Activated B cell treated with CpG ODN at 0.5 μM for 24 hours (primary cell): ENCODE results near the gene NR5A1. TPM values are rescaled to one million over a fixed set of nuclear protein-coding genes. Genes with fewer than 3 reads are reported as not detected.

Source experiments
- ATAC-seq: fragments of 200-7000 bp; cut with Tn5 transposase; one replicate; pipeline ENCODE4 v1.10.0; 2021; ENCODE audit warnings: low read depth, mild to moderate bottlenecking, moderate library complexity
- CTCF ChIA-PET: fragments of 350-600 bp; sonication (Branson Sonifier 250); formaldehyde crosslinking; loops from one replicate; lab custom pipeline; 2021; ENCODE audit warnings: antibody characterized with exemption; lab: Charles Lee
- POLR2A ChIA-PET: fragments of 350-600 bp; sonication (Branson Sonifier 250); formaldehyde crosslinking; loops from one replicate; lab custom pipeline; 2021; ENCODE audit warnings: antibody characterized with exemption; lab: Charles Lee
- DNase-seq: peaks from one replicate; pipeline ENCODE4 v3.0.0; 2022
- H3K27ac Mint-ChIP-seq: one replicate; pipeline ENCODE4 v1.8.0; 2020; ENCODE audit warnings: mixed read lengths
- H3K27me3 Mint-ChIP-seq: one replicate; pipeline ENCODE4 v1.8.0; 2021; ENCODE audit warnings: mixed read lengths
- H3K36me3 Mint-ChIP-seq: one replicate; pipeline ENCODE4 v1.8.0; 2021; ENCODE audit warnings: low read depth, mixed read lengths
- H3K4me1 Mint-ChIP-seq: one replicate; pipeline ENCODE4 v1.8.0; 2021; ENCODE audit warnings: mixed read lengths
- H3K4me3 Mint-ChIP-seq: one replicate; pipeline ENCODE4 v1.8.0; 2020; ENCODE audit warnings: mild to moderate bottlenecking, mixed read lengths
- H3K9me3 Mint-ChIP-seq: one replicate; pipeline ENCODE4 v1.8.0; 2020; ENCODE audit warnings: mixed read lengths
- intact Hi-C: fragments of 100-400 bp; cut with micrococcal nuclease; formaldehyde crosslinking; loops from one replicate; pipeline ENCODE4 v1.15.1; 2024
- total RNA-seq: library from RNA; stranded (reverse); gene quantifications from 2 replicates; pipeline ENCODE4 v1.2.3, GENCODE V29; 2022
- TF ChIP-seq, protein P1 (sequence below): fragments of 200-600 bp; IDR thresholded peaks from one replicate; pipeline ENCODE4 v1.8.0; 2022; ENCODE audit warnings: antibody characterized with exemption, mild to moderate bottlenecking

Gene NR5A1
- total RNA-seq, 1 donor from 2014 or later, result not detected

- CTCF ChIA-PET, result no interaction called here
- DNase-seq (no peak), ATAC-seq (no peak)
- POLR2A ChIA-PET, result no interaction called here
- intact Hi-C loops, result no loop called here
- Mint-ChIP-seq H3K4me3 (no peak overlapping the region), H3K27ac (no peak overlapping the region), H3K4me1 (no peaks in the 10 kb centered on the region), H3K27me3 (peaks cover 19% of the 10 kb centered on the region), H3K9me3 (no peaks in the 10 kb centered on the region), H3K36me3 (no peaks in the 10 kb centered on the region)
- TF ChIP-seq, protein P1, sequence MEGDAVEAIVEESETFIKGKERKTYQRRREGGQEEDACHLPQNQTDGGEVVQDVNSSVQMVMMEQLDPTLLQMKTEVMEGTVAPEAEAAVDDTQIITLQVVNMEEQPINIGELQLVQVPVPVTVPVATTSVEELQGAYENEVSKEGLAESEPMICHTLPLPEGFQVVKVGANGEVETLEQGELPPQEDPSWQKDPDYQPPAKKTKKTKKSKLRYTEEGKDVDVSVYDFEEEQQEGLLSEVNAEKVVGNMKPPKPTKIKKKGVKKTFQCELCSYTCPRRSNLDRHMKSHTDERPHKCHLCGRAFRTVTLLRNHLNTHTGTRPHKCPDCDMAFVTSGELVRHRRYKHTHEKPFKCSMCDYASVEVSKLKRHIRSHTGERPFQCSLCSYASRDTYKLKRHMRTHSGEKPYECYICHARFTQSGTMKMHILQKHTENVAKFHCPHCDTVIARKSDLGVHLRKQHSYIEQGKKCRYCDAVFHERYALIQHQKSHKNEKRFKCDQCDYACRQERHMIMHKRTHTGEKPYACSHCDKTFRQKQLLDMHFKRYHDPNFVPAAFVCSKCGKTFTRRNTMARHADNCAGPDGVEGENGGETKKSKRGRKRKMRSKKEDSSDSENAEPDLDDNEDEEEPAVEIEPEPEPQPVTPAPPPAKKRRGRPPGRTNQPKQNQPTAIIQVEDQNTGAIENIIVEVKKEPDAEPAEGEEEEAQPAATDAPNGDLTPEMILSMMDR, result no peak
These were observed 19.7 kb downstream of the NR5A1 start for GRCh38 chr9:124487260-124488182.

DNA sequence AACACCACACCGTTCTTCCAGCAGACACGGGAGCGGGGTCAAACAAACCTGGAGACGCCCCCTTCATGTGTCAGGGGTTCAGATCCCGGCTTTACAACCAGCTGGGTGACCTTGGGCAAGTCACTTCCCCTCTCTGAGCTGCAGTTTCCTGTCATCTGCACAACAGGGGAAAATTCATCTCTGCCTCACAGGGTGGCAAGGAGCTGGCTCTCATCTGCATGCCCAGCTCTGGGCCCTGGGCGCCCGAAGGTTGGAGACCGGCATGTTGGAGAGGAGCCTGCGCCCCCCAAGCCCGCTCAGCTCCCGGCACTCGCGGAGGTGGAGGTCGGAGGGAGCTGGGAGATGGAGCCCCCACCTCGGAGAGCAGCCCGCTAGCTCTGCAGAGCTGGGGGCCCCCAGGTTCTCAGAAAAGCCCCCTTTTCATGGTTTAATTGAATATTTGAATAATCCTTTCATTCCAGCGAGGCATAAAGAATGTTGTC, 20.4 kb downstream of the NR5A1 start:
- TF ChIP-seq, protein P1, result no peak
- H3K4me1 Mint-ChIP-seq, result no peaks in the 10 kb centered on the region
- H3K4me3 Mint-ChIP-seq, result no peak overlapping the region
- no peak overlapping the region for H3K27ac Mint-ChIP-seq
- peaks cover 15% of the 10 kb centered on the region for H3K27me3 Mint-ChIP-seq
- no peaks in the 10 kb centered on the region for H3K9me3 Mint-ChIP-seq
- ChIA-PET POLR2A (no interaction called here), CTCF (no interaction called here)
- intact Hi-C loops, result no loop called here
- DNase-seq (no peak), ATAC-seq (no peak)
- H3K36me3 Mint-ChIP-seq, result no peaks in the 10 kb centered on the region

DNA sequence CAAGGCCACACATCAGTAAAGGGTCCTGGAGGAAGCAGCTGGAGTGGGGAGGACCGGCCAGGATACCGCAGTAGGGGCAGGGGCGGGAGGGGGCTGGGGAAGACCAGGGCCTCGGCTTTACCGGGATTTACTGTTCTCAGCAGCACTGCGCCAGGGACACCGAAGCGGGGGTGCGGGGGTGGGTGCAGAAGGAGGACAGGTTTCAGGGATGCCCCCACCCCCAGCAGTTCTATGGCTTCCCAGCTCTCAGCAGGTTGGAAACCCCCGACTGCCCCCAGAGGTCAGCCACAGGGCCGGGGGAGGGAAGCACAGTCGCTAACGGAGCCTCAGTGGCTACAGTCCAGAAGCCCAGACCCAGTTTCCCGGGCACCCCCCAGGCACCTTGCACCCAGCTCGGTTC, 21.3 kb downstream of the NR5A1 start:
- TF ChIP-seq, protein P1, result no peak
- Mint-ChIP-seq H3K4me1 (no peaks in the 10 kb centered on the region), H3K27ac (no peak overlapping the region), H3K36me3 (no peaks in the 10 kb centered on the region), H3K9me3 (no peaks in the 10 kb centered on the region), H3K27me3 (peaks cover 15% of the 10 kb centered on the region), H3K4me3 (no peak overlapping the region)
- DNase-seq (no peak), ATAC-seq (no peak)
- ChIA-PET CTCF (no interaction called here), POLR2A (no interaction called here)
- intact Hi-C loops, result no loop called here

GRCh38 chr9:124485201-124485600, 22.0 kb downstream of the NR5A1 start:
- intact Hi-C loops, result no loop called here
- Mint-ChIP-seq H3K4me1 (no peaks in the 10 kb centered on the region), H3K36me3 (no peaks in the 10 kb centered on the region), H3K27me3 (peaks cover 18% of the 10 kb centered on the region), H3K27ac (no peak overlapping the region), H3K9me3 (no peaks in the 10 kb centered on the region), H3K4me3 (no peak overlapping the region)
- ChIA-PET POLR2A (no interaction called here), CTCF (no interaction called here)
- ATAC-seq, result no peak
- TF ChIP-seq, protein P1, result no peak
- DNase-seq, result no peak

GRCh38 chr9:124483481-124483880, 23.7 kb downstream of the NR5A1 start:
- no peaks in the 10 kb centered on the region for H3K4me1 Mint-ChIP-seq
- H3K27ac Mint-ChIP-seq, result no peak overlapping the region
- no peaks in the 10 kb centered on the region for H3K36me3 Mint-ChIP-seq
- intact Hi-C loops, result no loop called here
- peaks cover 22% of the 10 kb centered on the region for H3K27me3 Mint-ChIP-seq
- DNase-seq, result no peak
- ChIA-PET POLR2A (no interaction called here), CTCF (no interaction called here)
- TF ChIP-seq, protein P1, result no peak
- ATAC-seq, result no peak
- H3K4me3 Mint-ChIP-seq, result no peak overlapping the region
- H3K9me3 Mint-ChIP-seq, result no peaks in the 10 kb centered on the region
